Spleen (tissue), 7 donors: ENCODE results near the gene VANGL1.

Experiments used
- CTCF ChIP-seq, 11 experiments: fragments of 200-600 bp in 7 of 11; fragments of 450-650 bp in 4 of 11; sonication (generic) in 4 of 11; IDR thresholded peaks in 8 of 11; conservative IDR thresholded peaks in 3 of 11; 1 replicate in 7 of 11; 2 replicates in 4 of 11; pipeline versions ENCODE4 v1.4.0 to v1.8.0; 2016 to 2021; ENCODE audit warnings: antibody characterized with exemption in 11 of 11, inconsistent platforms in 4 of 11, mild to moderate bottlenecking in 1 of 11
- POLR2A ChIP-seq, 3 donors: fragments of 450-650 bp; IDR thresholded peaks; one replicate each; pipeline ENCODE4 v1.5.1; 2017; ENCODE audit warnings: antibody characterized with exemption in 3 of 3, mild to moderate bottlenecking in 1 of 3
- POLR2AphosphoS5 ChIP-seq, 3 donors: sonication (generic); formaldehyde crosslinking; IDR thresholded peaks; one replicate each; pipeline ENCODE4 v1.5.1; 2017; ENCODE audit warnings: antibody characterized with exemption in 3 of 3
- donor health status: DM: no; HTN: no; CAD: no; lungs with moderate emphysema.
- donor health status: DM: no; HTN: no; CAD: no.
- donor health status: DM: no; HTN: no; CAD: no.

GRCh38 chr1:115643666-115644065 lies 1.9 kb downstream of the VANGL1 start:
- no peak for TF ChIP-seq POLR2A (IDR thresholded peaks at IDR 0.05)
- TF ChIP-seq CTCF (IDR thresholded peaks at IDR 0.05 in 8 of 11, conservative IDR thresholded peaks at IDR 0.05 in 3 of 11) = no peak
- TF ChIP-seq POLR2AphosphoS5 (IDR thresholded peaks at IDR 0.05) = no peak
